Measurements from ENCODE around the gene FNIP1.

Gene FNIP1

DNA sequence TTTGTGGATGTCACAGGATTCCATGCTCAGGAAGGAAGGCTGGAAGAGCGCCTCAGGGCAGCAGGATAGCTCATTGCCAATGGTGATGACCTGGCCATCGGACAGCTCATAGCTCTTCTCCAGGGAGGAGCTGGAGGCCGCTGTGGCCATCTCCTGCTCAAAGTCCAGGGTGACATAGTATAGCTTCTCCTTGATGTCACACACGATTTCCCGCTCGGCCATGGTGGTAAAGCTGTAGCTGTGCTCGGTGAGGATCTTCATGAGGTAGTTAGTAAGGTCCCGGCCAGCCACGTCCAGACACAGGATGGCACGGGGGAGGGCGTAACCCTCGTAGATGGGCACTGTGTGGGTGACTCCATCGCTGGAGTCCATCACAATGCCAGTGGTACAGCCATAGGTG is 137.5 kb downstream of the FNIP1 start:
- Mint-ChIP-seq H3K9me3 (no peaks in the 10 kb centered on the region), H3K27me3 (ENCODE audit: low read depth, poor library complexity) (no peaks in the 10 kb centered on the region), H3K36me3 (ENCODE audit: low read depth) (peaks cover 66% of the 10 kb centered on the region), H3K4me3 (no peak overlapping the region), H3K4me1 (no peaks in the 10 kb centered on the region), H3K27ac (peak overlapping the region; percentile 40)
- no peak for DNase-seq
- TF ChIP-seq, protein P1, sequence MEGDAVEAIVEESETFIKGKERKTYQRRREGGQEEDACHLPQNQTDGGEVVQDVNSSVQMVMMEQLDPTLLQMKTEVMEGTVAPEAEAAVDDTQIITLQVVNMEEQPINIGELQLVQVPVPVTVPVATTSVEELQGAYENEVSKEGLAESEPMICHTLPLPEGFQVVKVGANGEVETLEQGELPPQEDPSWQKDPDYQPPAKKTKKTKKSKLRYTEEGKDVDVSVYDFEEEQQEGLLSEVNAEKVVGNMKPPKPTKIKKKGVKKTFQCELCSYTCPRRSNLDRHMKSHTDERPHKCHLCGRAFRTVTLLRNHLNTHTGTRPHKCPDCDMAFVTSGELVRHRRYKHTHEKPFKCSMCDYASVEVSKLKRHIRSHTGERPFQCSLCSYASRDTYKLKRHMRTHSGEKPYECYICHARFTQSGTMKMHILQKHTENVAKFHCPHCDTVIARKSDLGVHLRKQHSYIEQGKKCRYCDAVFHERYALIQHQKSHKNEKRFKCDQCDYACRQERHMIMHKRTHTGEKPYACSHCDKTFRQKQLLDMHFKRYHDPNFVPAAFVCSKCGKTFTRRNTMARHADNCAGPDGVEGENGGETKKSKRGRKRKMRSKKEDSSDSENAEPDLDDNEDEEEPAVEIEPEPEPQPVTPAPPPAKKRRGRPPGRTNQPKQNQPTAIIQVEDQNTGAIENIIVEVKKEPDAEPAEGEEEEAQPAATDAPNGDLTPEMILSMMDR (IDR thresholded peaks at IDR 0.05) = no peak

DNA sequence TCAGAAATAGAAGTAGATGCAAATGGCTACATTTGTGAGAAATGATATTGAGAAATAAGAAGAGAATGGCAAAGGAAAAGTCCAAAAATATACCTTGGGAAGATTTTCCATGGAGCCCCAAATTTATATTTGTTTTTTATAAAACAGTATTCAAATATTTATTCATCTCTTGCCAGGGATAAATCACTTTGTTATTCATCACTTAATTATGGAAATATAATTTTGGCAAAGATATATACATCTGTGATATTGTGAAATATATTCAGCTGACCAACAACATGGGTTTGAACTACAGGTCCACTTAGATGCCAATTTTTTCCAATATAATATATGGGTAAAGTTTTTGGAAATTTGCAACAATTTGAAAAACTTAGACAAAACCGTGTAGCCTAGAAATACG is 142.0 kb downstream of the FNIP1 start:
- TF ChIP-seq, protein P1 (IDR thresholded peaks at IDR 0.05) = no peak
- no peak overlapping the region for H3K4me3 Mint-ChIP-seq
- no peaks in the 10 kb centered on the region for H3K4me1 Mint-ChIP-seq
- DNase-seq = no peak
- no peaks in the 10 kb centered on the region for H3K9me3 Mint-ChIP-seq
- no peak overlapping the region for H3K27ac Mint-ChIP-seq
- H3K27me3 Mint-ChIP-seq (ENCODE audit: low read depth, poor library complexity) = no peaks in the 10 kb centered on the region
- H3K36me3 Mint-ChIP-seq (ENCODE audit: low read depth) = peaks cover 68% of the 10 kb centered on the region

DNA sequence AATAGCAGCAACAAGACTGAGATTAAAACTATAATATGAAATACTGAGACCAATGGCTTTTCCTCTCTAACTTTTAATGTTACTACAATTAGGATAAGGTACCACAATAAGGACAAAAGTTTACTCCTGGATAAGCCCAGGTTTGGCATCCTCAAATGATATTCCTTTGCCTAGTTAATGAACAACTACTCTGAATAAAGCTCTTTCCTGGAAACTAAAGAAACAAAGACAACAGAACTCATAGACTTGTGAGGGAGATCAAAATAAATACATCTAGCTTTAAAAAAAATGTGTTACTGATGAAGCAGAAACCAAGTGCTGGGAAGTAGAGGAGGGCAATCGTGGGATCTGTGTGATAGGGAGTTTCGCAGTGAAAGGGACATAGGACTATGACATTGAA is 142.5 kb downstream of the FNIP1 start:
- Mint-ChIP-seq H3K4me3 (no peak overlapping the region), H3K9me3 (no peaks in the 10 kb centered on the region), H3K4me1 (no peaks in the 10 kb centered on the region), H3K36me3 (ENCODE audit: low read depth) (peaks cover 68% of the 10 kb centered on the region), H3K27ac (no peak overlapping the region), H3K27me3 (ENCODE audit: low read depth, poor library complexity) (no peaks in the 10 kb centered on the region)
- TF ChIP-seq, protein P1 (IDR thresholded peaks at IDR 0.05) = no peak
- no peak for DNase-seq

DNA sequence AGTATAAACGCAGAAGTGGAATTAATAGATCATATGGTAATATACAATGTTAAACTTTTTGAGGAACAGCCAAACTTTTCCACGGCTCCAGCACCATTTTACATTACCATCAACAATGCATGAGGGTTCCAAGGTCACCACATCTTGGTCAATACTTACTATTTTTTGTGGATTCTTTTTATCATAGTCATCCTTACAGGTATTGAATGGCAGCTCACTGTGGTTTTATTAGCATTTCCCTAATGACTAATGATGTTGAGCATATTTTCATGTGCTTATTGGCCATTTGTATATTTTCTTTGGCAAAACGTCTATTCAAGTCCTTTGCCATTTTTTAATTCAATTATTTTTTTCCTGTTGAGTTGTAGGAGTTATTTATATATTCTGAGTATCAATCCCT is 147.7 kb downstream of the FNIP1 start:
- Mint-ChIP-seq H3K9me3 (no peaks in the 10 kb centered on the region), H3K4me3 (no peak overlapping the region), H3K27me3 (ENCODE audit: low read depth, poor library complexity) (no peaks in the 10 kb centered on the region), H3K27ac (no peak overlapping the region), H3K36me3 (ENCODE audit: low read depth) (peaks cover 52% of the 10 kb centered on the region), H3K4me1 (no peaks in the 10 kb centered on the region)
- TF ChIP-seq, protein P1 (IDR thresholded peaks at IDR 0.05) = no peak
- no peak for DNase-seq

DNA sequence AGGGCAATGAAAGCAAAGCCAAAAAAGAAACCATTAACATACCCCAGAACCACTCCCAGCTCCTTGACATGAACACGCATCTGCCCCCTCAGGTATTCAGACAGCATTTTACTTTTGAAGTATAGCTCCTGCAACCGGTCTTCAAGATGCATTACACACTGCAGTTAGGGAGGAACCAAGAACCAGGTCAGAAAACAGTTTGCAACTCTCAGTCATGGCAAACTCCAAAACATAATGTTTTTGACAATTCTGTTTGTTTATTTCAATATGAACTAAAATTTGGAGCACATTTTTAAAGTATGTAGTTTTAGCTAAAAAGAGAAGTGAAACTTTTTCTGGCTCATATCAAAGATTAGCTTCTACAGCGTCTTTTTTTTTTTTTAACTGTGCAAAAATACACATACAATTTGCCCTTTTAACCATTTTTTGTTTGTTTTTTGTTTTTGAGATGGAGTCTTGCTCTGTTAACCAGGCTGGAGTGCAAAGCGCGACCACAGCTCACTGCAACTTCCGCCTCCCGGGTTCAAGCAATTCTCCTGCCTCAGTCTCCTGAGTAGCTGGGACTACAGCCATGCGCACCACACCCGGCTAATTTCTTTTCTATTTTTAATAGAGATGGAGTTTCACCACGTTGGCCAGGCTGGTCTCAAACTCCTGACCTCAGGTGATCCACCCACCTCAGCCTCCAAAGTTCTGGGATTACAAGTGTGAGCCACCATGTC is 149.6 kb downstream of the FNIP1 start:
- TF ChIP-seq, protein P1 (IDR thresholded peaks at IDR 0.05) = no peak
- no peak overlapping the region for H3K27ac Mint-ChIP-seq
- H3K9me3 Mint-ChIP-seq = no peaks in the 10 kb centered on the region
- no peaks in the 10 kb centered on the region for H3K27me3 Mint-ChIP-seq (ENCODE audit: low read depth, poor library complexity)
- H3K36me3 Mint-ChIP-seq (ENCODE audit: low read depth) = peaks cover 44% of the 10 kb centered on the region
- H3K4me3 Mint-ChIP-seq = no peak overlapping the region
- no peaks in the 10 kb centered on the region for H3K4me1 Mint-ChIP-seq
- DNase-seq = no peak

DNA sequence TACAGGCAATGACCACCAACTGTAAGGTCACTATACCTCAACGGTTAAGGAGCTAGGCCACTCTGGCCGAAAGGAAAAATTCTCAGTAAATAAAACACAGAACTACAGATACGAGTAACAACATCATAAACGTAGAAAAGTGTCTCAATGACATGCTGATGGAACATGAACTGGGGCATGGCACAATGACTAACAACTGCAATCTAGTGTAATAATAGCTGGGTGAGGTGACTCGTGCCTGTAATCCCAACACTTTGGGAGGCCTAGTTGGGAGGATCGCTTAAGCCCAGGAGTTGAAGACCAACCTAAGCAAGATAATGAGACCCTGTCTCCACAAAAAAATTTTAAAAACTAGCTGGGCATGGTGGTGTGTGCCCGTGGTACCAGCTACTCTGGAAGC is 152.0 kb downstream of the FNIP1 start:
- DNase-seq = no peak
- Mint-ChIP-seq H3K36me3 (ENCODE audit: low read depth) (peaks cover 23% of the 10 kb centered on the region), H3K27me3 (ENCODE audit: low read depth, poor library complexity) (no peaks in the 10 kb centered on the region), H3K9me3 (no peaks in the 10 kb centered on the region), H3K4me1 (no peaks in the 10 kb centered on the region), H3K27ac (no peak overlapping the region), H3K4me3 (no peak overlapping the region)
- TF ChIP-seq, protein P1 (IDR thresholded peaks at IDR 0.05) = no peak
